Activated naive CD8-positive, alpha-beta T cell treated with anti-CD3 and anti-CD28 coated beads, Interleukin-2, amount 50 U/mL, for 24 hours (primary cell): ENCODE measurements around the gene VAPA.

Source experiments
- ATAC-seq: fragments of 150-1000 bp; cut with Tn5 transposase; one replicate; pipeline ENCODE4 v1.10.0; 2021
- DNase-seq: peaks from one replicate; pipeline ENCODE4 v3.0.0; 2021
- H3K27ac Mint-ChIP-seq: one replicate; pipeline ENCODE4 v1.8.0; 2021; ENCODE audit warnings: mild to moderate bottlenecking, mixed read lengths
- H3K27me3 Mint-ChIP-seq: one replicate; pipeline ENCODE4 v1.8.0; 2021; ENCODE audit warnings: mixed read lengths
- H3K36me3 Mint-ChIP-seq: one replicate; pipeline ENCODE4 v1.8.0; 2021; ENCODE audit warnings: low read depth, mixed read lengths
- H3K4me1 Mint-ChIP-seq: one replicate; pipeline ENCODE4 v1.8.0; 2021; ENCODE audit warnings: mixed read lengths
- H3K4me3 Mint-ChIP-seq: one replicate; pipeline ENCODE4 v1.8.0; 2021; ENCODE audit warnings: mild to moderate bottlenecking, moderate library complexity, mixed read lengths
- H3K9me3 Mint-ChIP-seq: one replicate; pipeline ENCODE4 v1.8.0; 2021; ENCODE audit warnings: mixed read lengths

The VAPA gene, protein sequence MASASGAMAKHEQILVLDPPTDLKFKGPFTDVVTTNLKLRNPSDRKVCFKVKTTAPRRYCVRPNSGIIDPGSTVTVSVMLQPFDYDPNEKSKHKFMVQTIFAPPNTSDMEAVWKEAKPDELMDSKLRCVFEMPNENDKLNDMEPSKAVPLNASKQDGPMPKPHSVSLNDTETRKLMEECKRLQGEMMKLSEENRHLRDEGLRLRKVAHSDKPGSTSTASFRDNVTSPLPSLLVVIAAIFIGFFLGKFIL

DNA sequence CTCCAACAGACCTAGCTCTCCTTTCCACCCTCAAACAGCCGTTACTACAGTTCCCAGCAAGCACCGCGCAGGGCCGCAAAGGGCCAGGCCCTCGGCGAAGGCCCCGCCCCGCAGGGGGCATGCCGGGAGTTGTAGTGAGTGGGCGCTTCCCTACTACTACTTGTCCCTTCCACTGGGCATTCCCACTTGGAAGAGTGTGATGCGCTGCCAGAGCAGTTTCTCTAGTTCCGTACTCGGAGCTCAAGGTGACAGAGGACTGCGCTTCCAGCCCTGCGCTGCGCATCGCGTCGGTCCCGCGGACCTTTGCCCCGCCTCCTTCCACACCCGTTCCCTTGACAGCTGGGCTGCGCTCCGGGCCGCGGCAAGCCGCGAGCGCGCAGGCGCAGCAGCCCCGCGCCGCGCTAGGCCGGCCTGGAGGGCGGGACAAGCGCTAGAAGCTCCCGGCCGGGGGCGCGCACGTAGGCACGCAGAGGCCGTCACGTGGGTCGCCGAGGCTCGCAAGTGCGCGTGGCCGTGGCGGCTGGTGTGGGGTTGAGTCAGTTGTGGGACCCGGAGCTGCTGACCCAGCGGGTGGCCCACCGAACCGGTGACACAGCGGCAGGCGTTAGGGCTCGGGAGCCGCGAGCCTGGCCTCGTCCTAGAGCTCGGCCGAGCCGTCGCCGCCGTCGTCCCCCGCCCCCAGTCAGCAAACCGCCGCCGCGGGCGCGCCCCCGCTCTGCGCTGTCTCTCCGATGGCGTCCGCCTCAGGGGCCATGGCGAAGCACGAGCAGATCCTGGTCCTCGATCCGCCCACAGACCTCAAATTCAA is at the start of gene VAPA:
Gene VAPA (plus strand): TSS at position 491 of the 808 bp plus-strand sequence. CDS start 241 bp downstream, at position 732.
- H3K27ac Mint-ChIP-seq: peak within 1 kb of the TSS; percentile 95

DNA sequence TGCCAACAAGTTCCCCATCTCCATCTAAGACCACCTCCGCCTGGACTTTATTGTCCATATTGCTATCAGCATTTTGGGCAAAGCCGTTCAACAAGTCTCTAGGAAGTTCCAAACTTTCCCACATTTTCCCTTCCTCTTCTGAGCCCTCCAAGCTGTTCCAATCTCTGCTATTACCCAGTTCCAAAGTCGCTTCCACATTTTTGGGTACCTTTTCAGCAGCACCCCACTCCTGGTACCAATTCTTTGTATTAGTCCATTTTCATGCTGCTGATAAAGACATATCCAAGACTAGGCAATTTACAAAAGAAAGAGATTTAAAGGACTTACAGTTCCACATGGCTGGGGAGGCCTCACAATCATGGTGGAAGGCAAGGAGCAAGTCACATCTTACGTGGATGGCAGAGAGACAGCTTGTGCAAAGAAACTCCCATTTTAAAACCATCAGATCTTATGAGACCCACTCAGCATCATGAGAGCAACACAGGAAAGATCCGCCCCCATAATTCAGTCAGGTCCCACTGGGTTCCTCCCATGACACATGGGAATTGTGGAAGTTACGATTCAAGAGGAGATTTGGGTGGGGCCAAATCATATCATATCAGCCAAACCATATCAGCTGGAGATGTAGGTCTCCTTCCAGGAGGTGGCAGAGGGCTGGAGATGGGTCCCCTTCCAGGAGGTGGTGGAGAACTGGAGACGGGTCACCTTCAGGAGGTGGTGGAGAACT is 47.9 kb upstream of the VAPA start:
- no peaks in the 10 kb centered on the region for H3K36me3 Mint-ChIP-seq
- H3K27me3 Mint-ChIP-seq: peaks cover 17% of the 10 kb centered on the region
- H3K27ac Mint-ChIP-seq: no peak overlapping the region
- ATAC-seq (no peak), DNase-seq (no peak)
- peaks cover 19% of the 10 kb centered on the region for H3K9me3 Mint-ChIP-seq
- no peak overlapping the region for H3K4me3 Mint-ChIP-seq
- peaks cover 20% of the 10 kb centered on the region for H3K4me1 Mint-ChIP-seq

More for the DNA sequence above, at the start of gene VAPA:
- H3K4me3 Mint-ChIP-seq: peak within 1 kb of the TSS; percentile 89
- peaks cover 29% of the 10 kb centered on the region for H3K4me1 Mint-ChIP-seq
- no peaks in the 10 kb centered on the region for H3K27me3 Mint-ChIP-seq
- peaks cover 2% of the 10 kb centered on the region for H3K36me3 Mint-ChIP-seq
- peak; percentile 89 for ATAC-seq
- peak; percentile 92 for DNase-seq
- no peaks in the 10 kb centered on the region for H3K9me3 Mint-ChIP-seq

- H3K27me3 Mint-ChIP-seq: peaks cover 22% of the 10 kb centered on the region
- H3K9me3 Mint-ChIP-seq: peaks cover 19% of the 10 kb centered on the region
- no peak for DNase-seq
- peaks cover 13% of the 10 kb centered on the region for H3K4me1 Mint-ChIP-seq
- no peaks in the 10 kb centered on the region for H3K36me3 Mint-ChIP-seq
- H3K4me3 Mint-ChIP-seq: no peak overlapping the region
- no peak overlapping the region for H3K27ac Mint-ChIP-seq
- ATAC-seq: no peak
Observed at GRCh38 chr18:9866627-9867026, 47.2 kb upstream of the VAPA start.

DNA sequence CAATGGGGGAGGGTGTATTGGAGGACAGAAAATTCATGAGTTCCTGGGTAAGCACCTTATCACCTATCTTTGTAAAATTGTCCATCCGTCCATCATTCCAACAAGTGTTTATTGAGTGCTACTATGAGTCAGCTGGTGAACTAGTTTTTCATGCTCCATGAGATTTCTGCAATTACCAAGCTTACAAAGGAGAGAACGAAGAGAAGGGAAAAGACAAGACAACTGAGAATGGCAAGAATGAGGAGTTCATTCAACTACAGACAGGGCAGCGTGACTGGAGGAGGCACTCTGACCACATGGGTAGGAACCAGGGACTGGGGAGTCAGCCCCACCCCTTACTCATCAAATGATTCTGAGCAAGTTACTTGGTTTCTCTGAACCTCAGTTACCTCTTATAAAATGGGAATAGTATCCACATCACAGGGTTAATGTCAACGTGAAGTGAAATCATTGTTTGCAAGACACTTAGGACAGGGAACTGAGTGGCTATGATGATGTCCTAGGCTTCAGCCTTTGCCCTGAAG is 46.7 kb upstream of the VAPA start:
- no peak for DNase-seq
- H3K27ac Mint-ChIP-seq: no peak overlapping the region
- H3K9me3 Mint-ChIP-seq: peaks cover 19% of the 10 kb centered on the region
- peaks cover 10% of the 10 kb centered on the region for H3K4me1 Mint-ChIP-seq
- peaks cover 22% of the 10 kb centered on the region for H3K27me3 Mint-ChIP-seq
- no peaks in the 10 kb centered on the region for H3K36me3 Mint-ChIP-seq
- no peak overlapping the region for H3K4me3 Mint-ChIP-seq
- no peak for ATAC-seq

- peaks cover 19% of the 10 kb centered on the region for H3K9me3 Mint-ChIP-seq
- H3K27me3 Mint-ChIP-seq: peaks cover 23% of the 10 kb centered on the region
- DNase-seq (no peak), ATAC-seq (no peak)
- H3K27ac Mint-ChIP-seq: no peak overlapping the region
- H3K36me3 Mint-ChIP-seq: no peaks in the 10 kb centered on the region
- peaks cover 10% of the 10 kb centered on the region for H3K4me1 Mint-ChIP-seq
- H3K4me3 Mint-ChIP-seq: no peak overlapping the region
Observed at GRCh38 chr18:9868857-9869714, 44.7 kb upstream of the VAPA start.

GRCh38 chr18:9869715-9870430 is 43.9 kb upstream of the VAPA start:
- no peak overlapping the region for H3K4me3 Mint-ChIP-seq
- ATAC-seq (no peak), DNase-seq (no peak)
- H3K4me1 Mint-ChIP-seq: peaks cover 10% of the 10 kb centered on the region
- no peaks in the 10 kb centered on the region for H3K36me3 Mint-ChIP-seq
- H3K27ac Mint-ChIP-seq: no peak overlapping the region
- peaks cover 23% of the 10 kb centered on the region for H3K27me3 Mint-ChIP-seq
- H3K9me3 Mint-ChIP-seq: peaks cover 19% of the 10 kb centered on the region

DNA sequence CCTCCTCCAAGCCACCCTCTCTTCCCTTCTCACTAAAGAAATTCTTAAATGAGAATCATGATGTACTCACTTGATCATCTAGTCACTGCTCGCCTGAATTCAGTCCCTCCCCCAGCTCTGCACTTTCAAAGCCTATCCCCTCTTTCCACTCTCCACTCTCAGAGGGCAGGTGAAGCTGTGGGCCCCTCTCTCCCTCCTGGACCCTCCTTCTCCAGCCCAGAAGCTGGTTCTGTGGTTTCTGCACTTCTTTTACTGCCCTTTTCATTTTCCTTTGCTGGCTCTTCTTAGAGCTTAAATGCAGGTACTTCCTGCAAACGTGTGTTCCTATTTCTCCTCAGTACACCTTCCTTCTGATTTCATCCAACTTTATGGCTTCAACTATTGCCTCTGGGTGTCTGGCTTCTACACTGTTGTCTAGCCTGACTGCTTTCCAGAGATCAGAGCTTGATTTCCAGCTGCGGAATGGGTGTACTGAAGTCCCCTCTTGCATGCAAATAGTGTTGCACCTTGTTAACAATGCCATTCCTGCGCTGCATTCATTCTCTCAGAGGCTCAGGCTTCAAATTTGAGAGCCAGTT is 43.3 kb upstream of the VAPA start:
- Mint-ChIP-seq H3K27me3 (peaks cover 23% of the 10 kb centered on the region), H3K27ac (no peak overlapping the region)

DNA sequence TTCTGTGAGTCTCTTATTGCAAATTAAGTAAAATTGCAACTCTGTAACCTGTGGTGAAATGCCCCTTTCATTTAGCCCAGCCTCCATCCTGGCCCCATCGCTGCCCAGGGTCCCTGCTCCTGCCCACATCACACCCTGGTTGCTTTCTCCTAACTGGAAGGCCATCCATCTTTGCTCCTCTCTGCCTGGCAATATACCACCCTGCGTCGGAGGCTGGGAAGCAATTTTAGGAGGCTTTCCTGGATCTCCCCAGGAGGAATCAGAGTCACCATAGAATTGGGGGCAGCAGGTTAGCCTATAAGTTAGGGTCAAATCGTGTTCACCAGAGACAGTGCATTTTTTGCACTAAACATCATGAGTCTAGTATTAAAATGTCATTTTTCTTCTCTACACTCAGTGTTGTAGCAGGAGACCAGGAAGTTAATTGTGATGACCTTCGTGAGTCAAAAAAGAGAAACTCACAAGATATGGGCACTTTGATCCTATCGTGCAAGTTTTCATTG is 42.5 kb upstream of the VAPA start:
- DNase-seq (no peak), ATAC-seq (no peak)
- H3K4me3 Mint-ChIP-seq: no peak overlapping the region
- peaks cover 22% of the 10 kb centered on the region for H3K27me3 Mint-ChIP-seq
- H3K36me3 Mint-ChIP-seq: no peaks in the 10 kb centered on the region
- H3K27ac Mint-ChIP-seq: no peak overlapping the region
- peaks cover 11% of the 10 kb centered on the region for H3K4me1 Mint-ChIP-seq
- peaks cover 6% of the 10 kb centered on the region for H3K9me3 Mint-ChIP-seq

More for the DNA sequence above, 43.3 kb upstream of the VAPA start:
- Mint-ChIP-seq H3K9me3 (peaks cover 14% of the 10 kb centered on the region), H3K4me3 (no peak overlapping the region), H3K4me1 (peaks cover 10% of the 10 kb centered on the region), H3K36me3 (no peaks in the 10 kb centered on the region)
- no peak for ATAC-seq
- DNase-seq: no peak

GRCh38 chr18:9872823-9873222 is 41.0 kb upstream of the VAPA start:
- DNase-seq (no peak), ATAC-seq (no peak)
- Mint-ChIP-seq H3K4me1 (peaks cover 24% of the 10 kb centered on the region), H3K4me3 (no peak overlapping the region), H3K36me3 (no peaks in the 10 kb centered on the region), H3K27ac (no peak overlapping the region), H3K27me3 (peaks cover 20% of the 10 kb centered on the region), H3K9me3 (no peaks in the 10 kb centered on the region)

DNA sequence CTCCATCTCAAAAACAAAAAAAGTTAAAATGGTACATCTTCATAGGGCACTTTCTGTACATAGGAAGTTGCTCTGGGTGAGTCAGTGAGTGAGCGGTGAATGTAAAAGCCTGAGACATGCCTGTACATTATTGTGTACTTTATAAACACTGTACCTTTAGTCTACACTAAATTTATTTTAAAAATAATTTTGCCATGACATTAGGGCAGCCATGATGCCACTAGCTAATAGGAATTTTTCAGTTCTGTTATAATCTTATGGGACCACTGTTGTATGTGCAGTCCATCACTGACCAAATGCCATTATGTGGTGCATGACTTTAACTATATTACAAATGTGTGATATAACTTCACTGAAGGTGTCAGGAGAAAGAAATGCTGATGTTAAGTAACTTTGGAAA is 39.1 kb upstream of the VAPA start:
- H3K9me3 Mint-ChIP-seq: no peaks in the 10 kb centered on the region
- peaks cover 16% of the 10 kb centered on the region for H3K27me3 Mint-ChIP-seq
- no peak overlapping the region for H3K27ac Mint-ChIP-seq
- H3K4me1 Mint-ChIP-seq: peaks cover 23% of the 10 kb centered on the region
- DNase-seq (no peak), ATAC-seq (no peak)
- no peak overlapping the region for H3K4me3 Mint-ChIP-seq
- no peaks in the 10 kb centered on the region for H3K36me3 Mint-ChIP-seq

GRCh38 chr18:9876212-9876866 is 37.5 kb upstream of the VAPA start:
- Mint-ChIP-seq H3K4me1 (peaks cover 13% of the 10 kb centered on the region), H3K27ac (no peak overlapping the region), H3K36me3 (no peaks in the 10 kb centered on the region), H3K27me3 (peaks cover 9% of the 10 kb centered on the region), H3K4me3 (no peak overlapping the region), H3K9me3 (no peaks in the 10 kb centered on the region)
- ATAC-seq (no peak), DNase-seq (no peak)

GRCh38 chr18:9876867-9877654 is 36.8 kb upstream of the VAPA start:
- H3K9me3 Mint-ChIP-seq: no peaks in the 10 kb centered on the region
- no peak overlapping the region for H3K4me3 Mint-ChIP-seq
- H3K27ac Mint-ChIP-seq: no peak overlapping the region
- DNase-seq (no peak), ATAC-seq (peak; percentile 83)
- H3K4me1 Mint-ChIP-seq: peaks cover 13% of the 10 kb centered on the region
- H3K36me3 Mint-ChIP-seq: no peaks in the 10 kb centered on the region
- H3K27me3 Mint-ChIP-seq: peaks cover 5% of the 10 kb centered on the region
